ENCODE results near the gene GPR65. TPM values are rescaled to one million over a fixed set of nuclear protein-coding genes. Genes with fewer than 3 reads are reported as not detected.

The GPR65 gene
- total RNA-seq (2012; rRNA removed): not detected in 2 replicates

- Histone ChIP-seq H3K9ac (ENCODE audit: low read depth, low read length) (no peak within 1 kb of the TSS), H3K9me3 (replicated peaks; ENCODE audit: low read length) (no peaks in the 10 kb centered on the region), H3K36me3 (ENCODE audit: insufficient read depth, low read length) (no peaks in the 10 kb centered on the region), H3K4me1 (ENCODE audit: control insufficient read depth, insufficient read depth, low read length) (no peaks in the 10 kb centered on the region), H3K4me2 (ENCODE audit: low read length) (no peak within 1 kb of the TSS), H3K4me3 (ENCODE audit: low read length) (no peak within 1 kb of the TSS), H3K27me3 (ENCODE audit: control insufficient read depth, insufficient read depth, low read length) (no peaks in the 10 kb centered on the region)
Measured at GRCh38 chr14:88005050-88005481, at the start of gene GPR65. Gene GPR65 (plus strand): TSS chr14:88005135. CDS start chr14:88010848, 5,713 bp downstream.

- Histone ChIP-seq H3K9me3 (replicated peaks; ENCODE audit: low read length) (no peaks in the 10 kb centered on the region), H3K27me3 (ENCODE audit: control insufficient read depth, insufficient read depth, low read length) (no peaks in the 10 kb centered on the region), H3K4me2 (ENCODE audit: low read length) (no peak overlapping the region), H3K9ac (ENCODE audit: low read depth, low read length) (no peak overlapping the region), H3K4me3 (ENCODE audit: low read length) (no peak overlapping the region), H3K36me3 (ENCODE audit: insufficient read depth, low read length) (no peaks in the 10 kb centered on the region), H3K4me1 (ENCODE audit: control insufficient read depth, insufficient read depth, low read length) (no peaks in the 10 kb centered on the region)
Measured at GRCh38 chr14:87955501-87955900, 49.4 kb upstream of the GPR65 start.

- H3K36me3 ChIP-seq (ENCODE audit: insufficient read depth, low read length): no peaks in the 10 kb centered on the region
- no peaks in the 10 kb centered on the region for H3K27me3 ChIP-seq (ENCODE audit: control insufficient read depth, insufficient read depth, low read length)
- no peaks in the 10 kb centered on the region for H3K9me3 ChIP-seq (replicated peaks; ENCODE audit: low read length)
- H3K9ac ChIP-seq (ENCODE audit: low read depth, low read length): no peak overlapping the region
- no peak overlapping the region for H3K4me2 ChIP-seq (ENCODE audit: low read length)
- H3K4me1 ChIP-seq (ENCODE audit: control insufficient read depth, insufficient read depth, low read length): no peaks in the 10 kb centered on the region
- no peak overlapping the region for H3K4me3 ChIP-seq (ENCODE audit: low read length)
Measured at GRCh38 chr14:87960013-87960787, 44.7 kb upstream of the GPR65 start.

GRCh38 chr14:87961246-87961645, 43.7 kb upstream of the GPR65 start:
- Histone ChIP-seq H3K9me3 (replicated peaks; ENCODE audit: low read length) (no peaks in the 10 kb centered on the region), H3K36me3 (ENCODE audit: insufficient read depth, low read length) (no peaks in the 10 kb centered on the region), H3K4me2 (ENCODE audit: low read length) (no peak overlapping the region), H3K4me3 (ENCODE audit: low read length) (no peak overlapping the region), H3K9ac (ENCODE audit: low read depth, low read length) (no peak overlapping the region), H3K27me3 (ENCODE audit: control insufficient read depth, insufficient read depth, low read length) (no peaks in the 10 kb centered on the region), H3K4me1 (ENCODE audit: control insufficient read depth, insufficient read depth, low read length) (no peaks in the 10 kb centered on the region)

- no peaks in the 10 kb centered on the region for H3K36me3 ChIP-seq (ENCODE audit: insufficient read depth, low read length)
- no peaks in the 10 kb centered on the region for H3K9me3 ChIP-seq (replicated peaks; ENCODE audit: low read length)
- H3K9ac ChIP-seq (ENCODE audit: low read depth, low read length): no peak overlapping the region
- H3K4me2 ChIP-seq (ENCODE audit: low read length): no peak overlapping the region
- no peak overlapping the region for H3K4me3 ChIP-seq (ENCODE audit: low read length)
- H3K27me3 ChIP-seq (ENCODE audit: control insufficient read depth, insufficient read depth, low read length): no peaks in the 10 kb centered on the region
- H3K4me1 ChIP-seq (ENCODE audit: control insufficient read depth, insufficient read depth, low read length): no peaks in the 10 kb centered on the region
Measured at GRCh38 chr14:87966816-87967215, 38.1 kb upstream of the GPR65 start.

GRCh38 chr14:87967496-87967895, 37.4 kb upstream of the GPR65 start:
- Histone ChIP-seq H3K4me1 (ENCODE audit: control insufficient read depth, insufficient read depth, low read length) (no peaks in the 10 kb centered on the region), H3K9ac (ENCODE audit: low read depth, low read length) (no peak overlapping the region), H3K4me2 (ENCODE audit: low read length) (no peak overlapping the region), H3K9me3 (replicated peaks; ENCODE audit: low read length) (no peaks in the 10 kb centered on the region), H3K27me3 (ENCODE audit: control insufficient read depth, insufficient read depth, low read length) (no peaks in the 10 kb centered on the region), H3K36me3 (ENCODE audit: insufficient read depth, low read length) (no peaks in the 10 kb centered on the region), H3K4me3 (ENCODE audit: low read length) (no peak overlapping the region)

GRCh38 chr14:87971010-87971409, 33.9 kb upstream of the GPR65 start:
- Histone ChIP-seq H3K9ac (ENCODE audit: low read depth, low read length) (no peak overlapping the region), H3K36me3 (ENCODE audit: insufficient read depth, low read length) (no peaks in the 10 kb centered on the region), H3K4me3 (ENCODE audit: low read length) (no peak overlapping the region), H3K4me1 (ENCODE audit: control insufficient read depth, insufficient read depth, low read length) (no peaks in the 10 kb centered on the region), H3K9me3 (replicated peaks; ENCODE audit: low read length) (no peaks in the 10 kb centered on the region), H3K4me2 (ENCODE audit: low read length) (no peak overlapping the region), H3K27me3 (ENCODE audit: control insufficient read depth, insufficient read depth, low read length) (no peaks in the 10 kb centered on the region)

GRCh38 chr14:87975636-87976035, 29.3 kb upstream of the GPR65 start:
- no peak overlapping the region for H3K9ac ChIP-seq (ENCODE audit: low read depth, low read length)
- H3K4me3 ChIP-seq (ENCODE audit: low read length): no peak overlapping the region
- H3K27me3 ChIP-seq (ENCODE audit: control insufficient read depth, insufficient read depth, low read length): no peaks in the 10 kb centered on the region
- no peak overlapping the region for H3K4me2 ChIP-seq (ENCODE audit: low read length)
- H3K36me3 ChIP-seq (ENCODE audit: insufficient read depth, low read length): no peaks in the 10 kb centered on the region
- no peaks in the 10 kb centered on the region for H3K9me3 ChIP-seq (replicated peaks; ENCODE audit: low read length)
- no peaks in the 10 kb centered on the region for H3K4me1 ChIP-seq (ENCODE audit: control insufficient read depth, insufficient read depth, low read length)

- no peaks in the 10 kb centered on the region for H3K4me1 ChIP-seq (ENCODE audit: control insufficient read depth, insufficient read depth, low read length)
- H3K9ac ChIP-seq (ENCODE audit: low read depth, low read length): no peak overlapping the region
- H3K36me3 ChIP-seq (ENCODE audit: insufficient read depth, low read length): no peaks in the 10 kb centered on the region
- no peak overlapping the region for H3K4me2 ChIP-seq (ENCODE audit: low read length)
- no peaks in the 10 kb centered on the region for H3K9me3 ChIP-seq (replicated peaks; ENCODE audit: low read length)
- no peaks in the 10 kb centered on the region for H3K27me3 ChIP-seq (ENCODE audit: control insufficient read depth, insufficient read depth, low read length)
- H3K4me3 ChIP-seq (ENCODE audit: low read length): no peak overlapping the region
Measured at GRCh38 chr14:87979689-87980088, 25.2 kb upstream of the GPR65 start.

- no peaks in the 10 kb centered on the region for H3K36me3 ChIP-seq (ENCODE audit: insufficient read depth, low read length)
- H3K9me3 ChIP-seq (replicated peaks; ENCODE audit: low read length): no peaks in the 10 kb centered on the region
- H3K4me2 ChIP-seq (ENCODE audit: low read length): no peak overlapping the region
- no peak overlapping the region for H3K4me3 ChIP-seq (ENCODE audit: low read length)
- H3K4me1 ChIP-seq (ENCODE audit: control insufficient read depth, insufficient read depth, low read length): peaks cover 7% of the 10 kb centered on the region
- no peak overlapping the region for H3K9ac ChIP-seq (ENCODE audit: low read depth, low read length)
- H3K27me3 ChIP-seq (ENCODE audit: control insufficient read depth, insufficient read depth, low read length): no peaks in the 10 kb centered on the region
Measured at GRCh38 chr14:87989221-87989955, 15.5 kb upstream of the GPR65 start.

- Histone ChIP-seq H3K4me2 (ENCODE audit: low read length) (no peak overlapping the region), H3K4me3 (ENCODE audit: low read length) (no peak overlapping the region), H3K9ac (ENCODE audit: low read depth, low read length) (no peak overlapping the region), H3K36me3 (ENCODE audit: insufficient read depth, low read length) (no peaks in the 10 kb centered on the region), H3K9me3 (replicated peaks; ENCODE audit: low read length) (no peaks in the 10 kb centered on the region), H3K27me3 (ENCODE audit: control insufficient read depth, insufficient read depth, low read length) (no peaks in the 10 kb centered on the region), H3K4me1 (ENCODE audit: control insufficient read depth, insufficient read depth, low read length) (peaks cover 7% of the 10 kb centered on the region)
Measured at GRCh38 chr14:87989956-87990299, 15.0 kb upstream of the GPR65 start.

- Histone ChIP-seq H3K9me3 (replicated peaks; ENCODE audit: low read length) (no peaks in the 10 kb centered on the region), H3K4me3 (ENCODE audit: low read length) (no peak overlapping the region), H3K9ac (ENCODE audit: low read depth, low read length) (no peak overlapping the region), H3K36me3 (ENCODE audit: insufficient read depth, low read length) (no peaks in the 10 kb centered on the region), H3K4me1 (ENCODE audit: control insufficient read depth, insufficient read depth, low read length) (peaks cover 7% of the 10 kb centered on the region), H3K27me3 (ENCODE audit: control insufficient read depth, insufficient read depth, low read length) (no peaks in the 10 kb centered on the region), H3K4me2 (ENCODE audit: low read length) (no peak overlapping the region)
Measured at GRCh38 chr14:87990682-87991081, 14.3 kb upstream of the GPR65 start.

All from skeletal muscle satellite cell (primary cell).